ENCODE data around the gene TOR4A. TPM values are rescaled to one million over a fixed set of nuclear protein-coding genes. Genes with fewer than 3 reads are reported as not detected.

TOR4A gene
- total and polyA plus RNA-seq, 9 of the 15 experiments (the other 6 are each of a cell fraction or from before 2014, with no cell fraction given): 3.9 to 49.2 (median 8.8) TPM

- no peak for TF ChIP-seq ZBTB1 (CRISPR knock-in tag; IDR thresholded peaks at IDR 0.05; ENCODE audit: borderline replicate concordance, low read depth)
- TF ChIP-seq ZMIZ1 (IDR thresholded peaks at IDR 0.05; ENCODE audit: low read depth in 2 of 2, low read length in 2 of 2): no peak
- peak; percentile 57; the same call in 1 of the 2 replicates for TF ChIP-seq ELF1 (tag; IDR thresholded peaks at IDR 0.05)
- 0 out of 4 replicates have a peak, but pooled peaks of 1 of the 2 experiments have one; percentile 24 for TF ChIP-seq UBTF (IDR thresholded peaks at IDR 0.05; ENCODE audit: borderline replicate concordance in 1 of 2, low read depth in 2 of 2, low read length in 2 of 2)
- TF ChIP-seq YY1 (IDR thresholded peaks at IDR 0.05; ENCODE audit: borderline replicate concordance in 1 of 3, control insufficient read depth in 1 of 3, extremely low read depth in 1 of 3, insufficient read depth in 3 of 3, insufficient read length in 1 of 3, insufficient replicate concordance in 2 of 3, low read depth in 1 of 3, low read length in 2 of 3): peak in 2 of 3 experiments; percentile 14 to 72
- no peak for TF ChIP-seq SLC30A9 (CRISPR knock-in tag; IDR thresholded peaks at IDR 0.05)
- TF ChIP-seq IFI16 (CRISPR knock-in tag; IDR thresholded peaks at IDR 0.05): no peak
Observed at GRCh38 chr9:137255448-137256114, 21.9 kb upstream of the TOR4A start (continued).
